K562 (cell line): ENCODE measurements around the gene MAN2A1. TPM values are rescaled to one million over a fixed set of nuclear protein-coding genes. Genes with fewer than 3 reads are reported as not detected.

Experiments
- CBFA2T2 ChIP-seq: fragments of 450-650 bp; conservative IDR thresholded peaks from 2 replicates; pipeline ENCODE4 v1.6.1; 2017; ENCODE audit warnings: mild to moderate bottlenecking
- FOXA1 ChIP-seq: fragments of 450-650 bp; IDR thresholded peaks from 2 replicates; pipeline ENCODE4 v1.6.1; 2016; ENCODE audit warnings: mild to moderate bottlenecking, borderline replicate concordance
- HES1 ChIP-seq: fragments of 450-650 bp; IDR thresholded peaks from 2 replicates; pipeline ENCODE4 v1.6.1; 2016; ENCODE audit warnings: low read depth, mild to moderate bottlenecking, moderate library complexity
- IRF2 ChIP-seq: sonication (generic); formaldehyde crosslinking; IDR thresholded peaks from 2 replicates; pipeline ENCODE4 v1.8.1; 2022; ENCODE audit warnings: mild to moderate bottlenecking, missing genetic modification reagents
- SLC30A9 ChIP-seq: fragments of 250-450 bp; sonication (Bioruptor Pico); IDR thresholded peaks from 2 replicates; pipeline ENCODE4 v1.8.0; 2022; ENCODE audit warnings: mild to moderate bottlenecking, moderate library complexity
- SMARCA4 ChIP-seq: fragments of 450-650 bp; IDR thresholded peaks from 2 replicates; pipeline ENCODE4 v1.6.1; 2016
- ZBTB11 ChIP-seq, 3 experiments: fragments of 200-800 bp in 1 of 3; fragments of 250-450 bp in 1 of 3; fragments of 450-650 bp in 1 of 3; sonication (Bioruptor Pico) in 1 of 3; sonication (Bioruptor generic) in 1 of 3; formaldehyde crosslinking in 1 of 3; IDR thresholded peaks; 2 replicates each; pipeline versions ENCODE4 v1.6.1 to v1.8.0; 2016 to 2022; ENCODE audit warnings: mild to moderate bottlenecking in 2 of 3, missing genetic modification characterization in 2 of 3, missing compliant biosample characterization in 1 of 3, moderate library complexity in 1 of 3
- ZMIZ1 ChIP-seq, 2 experiments: fragments of 150-350 bp in 1 of 2; IDR thresholded peaks; 2 replicates each; pipeline ENCODE4 v1.6.1; 2012 to 2016; ENCODE audit warnings: low read depth in 2 of 2, low read length in 2 of 2, mild to moderate bottlenecking in 1 of 2, moderate library complexity in 1 of 2
- ZNF318 ChIP-seq, 2 experiments: fragments of 450-650 bp; IDR thresholded peaks; 2 replicates each; pipeline ENCODE4 v1.6.1; 2016; ENCODE audit warnings: mild to moderate bottlenecking in 2 of 2, borderline replicate concordance in 1 of 2, low read depth in 1 of 2, moderate library complexity in 1 of 2
- polyA plus RNA-seq, 8 experiments: library from polyadenylated mRNA; depleted of rRNA in 4 of 8; stranded (reverse) in 5 of 8; unstranded in 3 of 8; fragments of >200 nt; fragmentation: Nextera tagmentation in 2 of 8; fragmentation: Illumina TruSeq in 1 of 8; extraction: Ambion mirVana in 2 of 8; extraction: Trizol in 1 of 8; gene quantifications; 2 replicates each; pipeline versions ENCODE4 v1.2.1 to v1.2.3, GENCODE V29; 2011 to 2014; ENCODE audit warnings: inconsistent platforms in 1 of 8, missing spikeins in 1 of 8
- total RNA-seq, 7 experiments: library from RNA; depleted of rRNA in 6 of 7; stranded (reverse); fragments of >200 nt in 6 of 7; fragmentation: Illumina TruSeq in 2 of 7; extraction: Trizol in 2 of 7; gene quantifications; 2 replicates each; pipeline versions ENCODE4 v1.2.1 to v1.2.3, GENCODE V29; 2011 to 2021; ENCODE audit warnings: low replicate concordance in 1 of 7

The MAN2A1 gene
- total and polyA plus RNA-seq, 9 of the 15 experiments (the other 6 are each of a cell fraction or from before 2014, with no cell fraction given): 5.2 to 32.0 (median 19.8) TPM

GRCh38 chr5:109688970-109689739, 572 bp upstream of the MAN2A1 start (continued):
- TF ChIP-seq ZNF318 (IDR thresholded peaks at IDR 0.05; ENCODE audit: borderline replicate concordance in 1 of 2, low read depth in 1 of 2) (no peak), HES1 (0 out of 2 replicates have a peak, but pooled peaks have one; percentile 16), ZBTB11 (CRISPR knock-in tag; IDR thresholded peaks at IDR 0.05) (peak in 1 of 3 experiments; percentile 47; a peak in 1 of 6 replicates), SMARCA4 (no peak), FOXA1 (no peak), IRF2 (CRISPR knock-in tag) (no peak), ZMIZ1 (IDR thresholded peaks at IDR 0.05; ENCODE audit: low read depth in 2 of 2, low read length in 2 of 2) (0 out of 4 replicates have a peak, but pooled peaks of 1 of the 2 experiments have one; percentile 6), CBFA2T2 (0 out of 2 replicates have a peak, but pooled peaks have one; percentile 1), SLC30A9 (CRISPR knock-in tag) (no peak)
